GM12891 (cell line): ENCODE results near the gene ARFGAP2.
"Not testable (repeated sequence)": the region's sequence is repeated elsewhere in the genome, so short reads cannot be mapped to it uniquely, and the experiment has no call there.

Source experiments
- DNase-seq: peaks from one replicate; pipeline ENCODE4 v3.0.0; 2011; ENCODE audit warnings: low spot score; ENCODE audit not compliant: insufficient read length
- FAIRE-seq: peaks from 2 replicates; lab custom pipeline; 2011; peaks lifted over from hg19 to GRCh38; lab: Jason Lieb, UNC
- PAX5 ChIP-seq: IDR thresholded peaks from 2 replicates; pipeline ENCODE4 v1.6.1; 2011; ENCODE audit warnings: low read length, moderate library complexity, mild to moderate bottlenecking; ENCODE audit not compliant: insufficient read depth, severe bottlenecking
- POLR2A ChIP-seq: IDR thresholded peaks from 2 replicates; pipeline ENCODE4 v1.6.1; 2011; ENCODE audit warnings: low read depth, low read length, control low read depth
- POLR2AphosphoS5 ChIP-seq: IDR thresholded peaks from 2 replicates; pipeline ENCODE4 v1.6.1; 2011; ENCODE audit warnings: low read depth, low read length, control low read depth
- POU2F2 ChIP-seq: IDR thresholded peaks from 2 replicates; pipeline ENCODE4 v1.6.1; 2011; ENCODE audit warnings: low read depth, mild to moderate bottlenecking, control low read depth, low read length, moderate library complexity
- SPI1 ChIP-seq: IDR thresholded peaks from 2 replicates; pipeline ENCODE4 v1.6.1; 2011; ENCODE audit warnings: low read depth, low read length, control low read depth
- TAF1 ChIP-seq: IDR thresholded peaks from 2 replicates; pipeline ENCODE4 v1.6.1; 2011; ENCODE audit warnings: low read depth, low read length, control low read depth

ARFGAP2 gene

GRCh38 chr11:47132490-47132889 lies 44.2 kb downstream of the ARFGAP2 start:
- FAIRE-seq = no peak
- DNase-seq = no peak
- TF ChIP-seq POLR2AphosphoS5 (no peak), SPI1 (no peak), POLR2A (no peak), POU2F2 (no peak), PAX5 (no peak), TAF1 (no peak)

- TF ChIP-seq POLR2A (no peak), POLR2AphosphoS5 (no peak), SPI1 (no peak), TAF1 (no peak), POU2F2 (no peak), PAX5 (no peak)
- no peak for FAIRE-seq
- no peak for DNase-seq
These were observed 45.5 kb downstream of the ARFGAP2 start for GRCh38 chr11:47131136-47131535.

- TF ChIP-seq POLR2A (no peak), PAX5 (no peak)
- FAIRE-seq = no peak
- DNase-seq = no peak
These were observed 46.1 kb downstream of the ARFGAP2 start for GRCh38 chr11:47130543-47130942.

GRCh38 chr11:47127213-47127612 lies 49.5 kb downstream of the ARFGAP2 start:
- TF ChIP-seq TAF1 (no peak), SPI1 (no peak), POU2F2 (no peak), POLR2AphosphoS5 (no peak), PAX5 (no peak)
- FAIRE-seq (no peak), DNase-seq (no peak)

DNA sequence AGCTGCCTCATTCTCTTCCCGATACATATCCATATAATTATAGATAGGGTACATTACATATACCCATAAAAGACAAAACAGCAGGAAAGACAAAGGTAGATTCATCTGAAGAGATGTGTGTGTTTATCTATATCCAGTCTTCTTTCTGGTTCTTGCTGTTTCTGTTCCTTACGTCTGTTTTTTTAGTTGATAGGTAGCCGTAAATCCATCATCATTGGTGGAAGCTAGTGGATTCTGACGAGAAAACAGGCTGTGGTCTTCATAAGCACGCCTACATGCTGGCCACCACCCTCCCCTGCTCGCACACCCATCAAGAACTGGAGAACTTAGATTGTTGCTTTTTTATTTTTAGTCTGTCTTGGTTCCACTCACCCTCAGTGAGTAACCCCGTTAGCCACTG lies 51.6 kb downstream of the ARFGAP2 start:
- no peak for DNase-seq
- FAIRE-seq = no peak
- TF ChIP-seq SPI1 (no peak), POLR2A (no peak), POLR2AphosphoS5 (no peak), TAF1 (no peak), PAX5 (no peak), POU2F2 (no peak)

GRCh38 chr11:47124675-47125074 lies 52.0 kb downstream of the ARFGAP2 start:
- TF ChIP-seq POLR2A = no peak
- no peak for TF ChIP-seq PAX5
- no peak for DNase-seq
- no peak for FAIRE-seq

DNA sequence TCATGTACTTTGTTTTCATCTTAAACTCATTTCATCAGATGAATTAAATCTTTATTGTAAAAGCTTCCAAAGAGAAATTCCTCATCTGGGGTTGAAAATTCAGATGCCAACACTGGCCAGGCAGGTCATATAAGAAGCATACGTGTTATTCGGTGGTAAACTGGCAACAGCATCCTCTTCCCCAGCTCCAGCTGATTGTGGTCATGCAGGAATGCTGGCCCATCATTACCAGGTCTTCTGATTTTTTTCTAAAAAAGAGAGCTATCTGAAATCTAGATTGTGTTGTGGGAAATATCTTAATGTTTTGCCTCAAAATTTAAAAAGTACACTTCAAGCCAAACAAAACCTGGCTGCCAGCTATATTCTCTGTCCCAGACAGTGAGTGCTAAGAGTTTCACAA lies 53.6 kb downstream of the ARFGAP2 start:
- TF ChIP-seq POU2F2 (no peak), SPI1 (no peak)
- DNase-seq = no peak
- FAIRE-seq = no peak

GRCh38 chr11:47121731-47122130 lies 54.9 kb downstream of the ARFGAP2 start:
- FAIRE-seq (no peak), DNase-seq (no peak)
- no peak for TF ChIP-seq PAX5
- no peak for TF ChIP-seq POU2F2
- TF ChIP-seq POLR2AphosphoS5 = no peak
- no peak for TF ChIP-seq TAF1
- no peak for TF ChIP-seq SPI1
- no peak for TF ChIP-seq POLR2A

DNA sequence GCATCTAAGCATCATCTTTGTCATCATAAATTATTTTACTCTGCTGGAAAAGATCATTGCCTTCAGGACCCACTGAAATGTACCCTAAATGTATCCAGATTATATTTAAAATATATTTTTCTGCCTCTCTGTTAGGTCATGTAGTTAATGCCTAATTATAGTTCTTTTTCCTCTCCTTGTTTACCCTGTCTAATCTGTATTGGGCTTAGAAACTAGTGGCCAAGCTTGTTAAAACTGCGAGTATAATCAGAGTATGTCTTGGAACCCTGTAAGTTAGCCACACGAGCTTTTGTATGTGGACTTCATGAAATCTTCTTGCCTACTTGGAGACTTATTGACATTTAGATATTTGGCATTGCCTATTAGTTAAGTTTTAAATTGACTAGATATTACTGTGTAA lies 55.6 kb downstream of the ARFGAP2 start:
- no peak for DNase-seq
- no peak for TF ChIP-seq POLR2A
- no peak for TF ChIP-seq PAX5
- TF ChIP-seq POU2F2 = no peak
- no peak for FAIRE-seq

DNA sequence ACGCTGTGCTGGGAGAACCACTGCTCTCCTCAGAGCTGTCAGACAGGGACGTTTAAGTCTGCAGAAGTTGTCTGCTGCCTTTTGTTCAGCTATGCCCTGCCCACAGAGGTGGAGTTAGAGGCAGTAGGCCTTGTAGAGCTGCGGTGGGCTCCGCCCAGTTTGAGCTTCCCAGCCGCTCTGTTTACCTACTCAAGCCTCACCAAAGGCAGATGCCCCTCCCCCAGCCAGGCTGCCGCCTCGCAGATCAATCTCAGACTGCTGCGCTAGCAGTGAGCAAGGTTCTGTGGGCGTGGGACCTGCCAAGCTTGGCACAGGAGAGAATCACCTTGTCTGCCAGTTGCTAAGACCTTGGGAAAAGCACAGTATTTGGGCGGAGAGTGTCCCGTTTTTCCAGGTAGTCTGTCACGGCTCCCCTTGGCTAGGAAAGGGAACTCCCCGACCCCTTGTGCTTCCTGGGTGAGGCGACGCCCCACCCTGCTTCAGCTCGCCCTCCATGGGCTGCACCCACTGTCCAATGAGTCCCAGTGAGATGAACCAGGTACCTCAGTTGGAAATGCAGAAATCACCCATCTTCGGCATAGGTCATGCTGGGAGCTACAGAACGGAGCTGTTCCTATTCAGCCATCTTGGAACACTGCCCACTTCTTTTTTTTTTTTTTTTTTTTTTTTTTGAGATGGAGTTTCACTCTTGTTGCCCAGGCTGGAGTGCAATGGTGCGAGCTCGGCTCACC lies 57.6 kb downstream of the ARFGAP2 start:
- not testable (repeated sequence) for FAIRE-seq, DNase-seq
